Upper lobe of left lung (tissue), 4 donors: ENCODE results near the gene CCER1.

ENCODE experiments used
- CTCF ChIP-seq, 6 experiments: fragments of 450-650 bp in 4 of 6; fragments of 200-600 bp in 2 of 6; sonication (generic) in 2 of 6; IDR thresholded peaks; one replicate each; pipeline ENCODE4 v1.5.1; 2016 to 2019; ENCODE audit warnings: antibody characterized with exemption in 6 of 6
- EP300 ChIP-seq, 4 donors: sonication (generic); formaldehyde crosslinking; IDR thresholded peaks; one replicate each; pipeline ENCODE4 v1.5.1; 2017; ENCODE audit warnings: antibody characterized with exemption in 4 of 4, control low read depth in 2 of 4
- POLR2A ChIP-seq, 4 donors: fragments of 450-650 bp; IDR thresholded peaks; one replicate each; pipeline ENCODE4 v1.5.1; 2016 to 2017; ENCODE audit warnings: antibody characterized with exemption in 4 of 4, mild to moderate bottlenecking in 2 of 4
- POLR2AphosphoS5 ChIP-seq, 2 donors: sonication (generic); formaldehyde crosslinking; IDR thresholded peaks; one replicate each; pipeline ENCODE4 v1.5.1; 2017; ENCODE audit warnings: antibody characterized with exemption in 2 of 2

- TF ChIP-seq POLR2AphosphoS5 (IDR thresholded peaks at IDR 0.05): no peak
- TF ChIP-seq EP300 (IDR thresholded peaks at IDR 0.05): no peak
- no peak for TF ChIP-seq CTCF (IDR thresholded peaks at IDR 0.05)
- TF ChIP-seq POLR2A (IDR thresholded peaks at IDR 0.05): no peak
These were observed 3.4 kb upstream of the CCER1 start for GRCh38 chr12:90958347-90958746.
